Keratinocyte (primary cell): ENCODE measurements around the gene PITPNC1.

ENCODE experiments used
- EZH2 ChIP-seq: IDR thresholded peaks from one replicate; pipeline ENCODE4 v1.6.1; 2012; ENCODE audit warnings: inconsistent platforms, mild to moderate bottlenecking, low read length, moderate library complexity
- TF ChIP-seq, protein P1 (sequence below), 3 experiments: IDR thresholded peaks in 1 of 3; conservative IDR thresholded peaks in 1 of 3; optimal IDR thresholded peaks in 1 of 3; 2 replicates in 2 of 3; 3 replicates in 1 of 3; pipeline versions ENCODE3 to v1.5.1; 2011; ENCODE audit warnings: low read length in 3 of 3, mild to moderate bottlenecking in 3 of 3, moderate library complexity in 2 of 3, control low read depth in 1 of 3, inconsistent platforms in 1 of 3; ENCODE audit not compliant: insufficient read depth in 2 of 3; ENCODE audit errors: extremely low read depth in 1 of 3

DNA sequence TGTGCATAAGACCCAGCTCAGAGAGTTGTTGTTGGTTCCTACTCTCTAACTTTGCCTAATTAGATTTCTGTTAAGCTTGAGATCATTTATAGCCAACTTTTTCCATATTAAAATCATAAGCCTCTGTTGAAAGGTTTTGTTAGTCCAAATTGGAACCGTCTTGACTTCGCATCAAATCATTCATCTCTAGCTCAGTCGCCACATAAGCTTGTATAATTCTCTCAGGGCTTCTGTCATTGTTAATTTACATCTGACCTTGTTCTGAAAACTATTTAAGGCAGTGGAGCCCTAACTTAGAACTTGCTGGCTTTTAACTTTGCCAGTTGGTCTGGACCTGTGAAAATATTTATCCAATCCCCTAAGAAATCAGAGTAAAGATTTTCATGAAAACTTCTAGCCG, 107.2 kb downstream of the PITPNC1 start:
- TF ChIP-seq, protein P1, sequence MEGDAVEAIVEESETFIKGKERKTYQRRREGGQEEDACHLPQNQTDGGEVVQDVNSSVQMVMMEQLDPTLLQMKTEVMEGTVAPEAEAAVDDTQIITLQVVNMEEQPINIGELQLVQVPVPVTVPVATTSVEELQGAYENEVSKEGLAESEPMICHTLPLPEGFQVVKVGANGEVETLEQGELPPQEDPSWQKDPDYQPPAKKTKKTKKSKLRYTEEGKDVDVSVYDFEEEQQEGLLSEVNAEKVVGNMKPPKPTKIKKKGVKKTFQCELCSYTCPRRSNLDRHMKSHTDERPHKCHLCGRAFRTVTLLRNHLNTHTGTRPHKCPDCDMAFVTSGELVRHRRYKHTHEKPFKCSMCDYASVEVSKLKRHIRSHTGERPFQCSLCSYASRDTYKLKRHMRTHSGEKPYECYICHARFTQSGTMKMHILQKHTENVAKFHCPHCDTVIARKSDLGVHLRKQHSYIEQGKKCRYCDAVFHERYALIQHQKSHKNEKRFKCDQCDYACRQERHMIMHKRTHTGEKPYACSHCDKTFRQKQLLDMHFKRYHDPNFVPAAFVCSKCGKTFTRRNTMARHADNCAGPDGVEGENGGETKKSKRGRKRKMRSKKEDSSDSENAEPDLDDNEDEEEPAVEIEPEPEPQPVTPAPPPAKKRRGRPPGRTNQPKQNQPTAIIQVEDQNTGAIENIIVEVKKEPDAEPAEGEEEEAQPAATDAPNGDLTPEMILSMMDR (optimal IDR thresholded peaks at IDR 0.05 in 1 of 3, IDR thresholded peaks at IDR 0.05 in 1 of 3, conservative IDR thresholded peaks at IDR 0.05 in 1 of 3; ENCODE audit: extremely low read depth in 1 of 3, insufficient read depth in 2 of 3, low read length in 3 of 3) = no peak
- no peak for TF ChIP-seq EZH2
